ENCODE measurements around the gene HSPB6.

GRCh38 chr19:35743640-35744429 lies 13.0 kb downstream of the HSPB6 start:
- TF ChIP-seq ZNF274 (IDR thresholded peaks at IDR 0.05; ENCODE audit: low read depth, low read length), result no peak
- no peak for TF ChIP-seq YY1 (IDR thresholded peaks at IDR 0.05; ENCODE audit: insufficient read depth, insufficient read length)
